Gastroesophageal sphincter (tissue), 3 donors: ENCODE data around the gene CLTB.

Experiments used
- CTCF ChIP-seq, 4 experiments: fragments of 200-600 bp in 2 of 4; fragments of 450-650 bp in 2 of 4; sonication (generic) in 1 of 4; IDR thresholded peaks; one replicate each; pipeline ENCODE4 v1.5.1; 2017 to 2019; ENCODE audit warnings: antibody characterized with exemption in 4 of 4, mild to moderate bottlenecking in 2 of 4, moderate library complexity in 2 of 4
- POLR2A ChIP-seq, 2 donors: fragments of 450-650 bp; IDR thresholded peaks; one replicate each; pipeline ENCODE4 v1.6.1; 2017; ENCODE audit warnings: antibody characterized with exemption in 2 of 2, mild to moderate bottlenecking in 2 of 2, moderate library complexity in 1 of 2
- POLR2AphosphoS5 ChIP-seq: sonication (generic); formaldehyde crosslinking; IDR thresholded peaks from one replicate; pipeline ENCODE4 v1.6.1; 2017; ENCODE audit warnings: antibody characterized with exemption

DNA sequence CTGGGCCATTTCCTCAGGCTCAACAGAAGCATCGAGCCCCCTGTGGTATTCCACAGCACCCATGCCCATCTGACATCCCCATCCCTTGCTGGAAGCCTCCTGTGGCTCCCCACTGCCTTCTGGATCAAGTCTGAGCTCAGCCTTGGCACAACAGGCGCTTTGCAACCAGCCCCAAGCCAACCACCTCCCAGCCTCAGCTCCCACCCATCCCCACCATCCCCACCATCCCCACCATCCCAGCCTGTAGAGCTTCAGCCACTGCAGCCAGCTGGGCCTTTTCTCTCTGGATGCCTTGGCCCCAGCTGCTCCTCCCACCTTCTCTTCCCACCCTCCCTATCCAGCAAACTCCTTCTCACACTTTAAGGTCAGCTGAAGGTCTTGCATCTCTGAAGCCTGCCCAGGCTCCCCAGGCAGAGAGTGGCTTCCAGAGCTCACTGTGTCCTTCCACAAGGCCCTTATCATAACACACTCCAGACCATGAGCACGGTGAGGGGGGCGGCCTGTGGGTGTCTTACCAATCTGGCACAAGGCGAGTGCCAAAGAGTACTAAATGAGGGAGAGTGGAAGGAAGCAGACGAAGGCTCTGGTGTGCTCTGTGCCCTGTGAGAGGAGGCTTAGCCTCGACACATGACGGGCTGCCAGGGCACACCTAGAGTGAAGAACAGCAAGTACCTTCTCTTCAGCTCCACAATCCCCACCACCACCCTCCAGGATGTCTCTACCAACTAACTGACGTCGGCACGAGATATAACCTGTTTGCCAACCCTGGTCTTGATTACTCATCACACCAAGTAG is 21.3 kb downstream of the CLTB start:
- TF ChIP-seq CTCF (IDR thresholded peaks at IDR 0.05) = no peak
- no peak for TF ChIP-seq POLR2A (IDR thresholded peaks at IDR 0.05)
- TF ChIP-seq POLR2AphosphoS5 = no peak
